Activated CD8-positive, alpha-beta T cell treated with anti-CD3 and anti-CD28 coated beads for 36 hours (primary cell): Measurements from ENCODE around the gene DNAH6. TPM values are rescaled to one million over a fixed set of nuclear protein-coding genes. Genes with fewer than 3 reads are reported as not detected.

ENCODE experiments used
- ATAC-seq: fragments of 200-7000 bp; cut with Tn5 transposase; one replicate; pipeline ENCODE4 v1.10.0; 2021; ENCODE audit warnings: mild to moderate bottlenecking, moderate library complexity
- CTCF ChIA-PET: fragments of 350-600 bp; sonication (Branson Sonifier 250); formaldehyde crosslinking; loops from one replicate; lab custom pipeline; 2021; ENCODE audit warnings: antibody characterized with exemption; lab: Charles Lee
- POLR2A ChIA-PET: fragments of 350-600 bp; sonication (Branson Sonifier 250); formaldehyde crosslinking; loops from one replicate; lab custom pipeline; 2021; ENCODE audit warnings: antibody characterized with exemption; lab: Charles Lee
- DNase-seq: peaks from one replicate; pipeline ENCODE4 v3.0.0-alpha.2; 2020
- H3K27ac Mint-ChIP-seq: one replicate; pipeline ENCODE4 v1.8.0; 2021; ENCODE audit warnings: mild to moderate bottlenecking, mixed read lengths
- H3K27me3 Mint-ChIP-seq: one replicate; pipeline ENCODE4 v1.8.0; 2021; ENCODE audit warnings: mixed read lengths
- H3K36me3 Mint-ChIP-seq: one replicate; pipeline ENCODE4 v1.8.0; 2021; ENCODE audit warnings: low read depth, mixed read lengths
- H3K4me1 Mint-ChIP-seq: one replicate; pipeline ENCODE4 v1.8.0; 2021; ENCODE audit warnings: low read depth, mixed read lengths
- H3K4me3 Mint-ChIP-seq: one replicate; pipeline ENCODE4 v1.8.0; 2021; ENCODE audit warnings: mild to moderate bottlenecking, moderate library complexity, mixed read lengths
- H3K9me3 Mint-ChIP-seq: one replicate; pipeline ENCODE4 v1.8.0; 2021; ENCODE audit warnings: mixed read lengths
- CTCF ChIP-seq: fragments of 200-600 bp; IDR thresholded peaks from one replicate; pipeline ENCODE4 v1.8.0; 2022; ENCODE audit warnings: antibody characterized with exemption, mild to moderate bottlenecking
- intact Hi-C: fragments of 100-400 bp; cut with micrococcal nuclease; formaldehyde crosslinking; loops from one replicate; pipeline ENCODE4 v1.10.0; 2022
- total RNA-seq, 2 experiments: library from RNA; stranded (reverse); gene quantifications; one replicate each; pipeline ENCODE4 v1.2.3, GENCODE V29; 2021

DNAH6 gene
- total RNA-seq, 2 experiments from 2014 or later, result 0.90 to 1.3 TPM

- ChIA-PET CTCF (no interaction called here), POLR2A (no interaction called here)
- no peak for DNase-seq
- no peak for ATAC-seq
- Mint-ChIP-seq H3K4me3 (no peak overlapping the region), H3K27me3 (no peaks in the 10 kb centered on the region), H3K4me1 (peaks cover 15% of the 10 kb centered on the region), H3K36me3 (peaks cover 5% of the 10 kb centered on the region), H3K27ac (no peak overlapping the region), H3K9me3 (peaks cover 13% of the 10 kb centered on the region)
- intact Hi-C loops, result no loop called here
- no peak for TF ChIP-seq CTCF
Measured at GRCh38 chr2:84799772-84800171, 283.5 kb downstream of the DNAH6 start.

GRCh38 chr2:84800194-84800805, 284.0 kb downstream of the DNAH6 start:
- intact Hi-C loops, result no loop called here
- Mint-ChIP-seq H3K27ac (no peak overlapping the region), H3K27me3 (no peaks in the 10 kb centered on the region), H3K36me3 (peaks cover 5% of the 10 kb centered on the region), H3K9me3 (peaks cover 13% of the 10 kb centered on the region), H3K4me3 (no peak overlapping the region), H3K4me1 (peaks cover 15% of the 10 kb centered on the region)
- ChIA-PET CTCF (no interaction called here), POLR2A (no interaction called here)
- no peak for ATAC-seq
- no peak for DNase-seq
- TF ChIP-seq CTCF, result no peak

GRCh38 chr2:84801811-84802210, 285.5 kb downstream of the DNAH6 start:
- intact Hi-C loops, result no loop called here
- Mint-ChIP-seq H3K9me3 (peaks cover 13% of the 10 kb centered on the region), H3K4me3 (no peak overlapping the region), H3K27me3 (no peaks in the 10 kb centered on the region), H3K36me3 (peaks cover 5% of the 10 kb centered on the region), H3K27ac (no peak overlapping the region), H3K4me1 (peaks cover 15% of the 10 kb centered on the region)
- TF ChIP-seq CTCF, result no peak
- CTCF ChIA-PET, result no interaction called here
- DNase-seq (no peak), ATAC-seq (no peak)
- POLR2A ChIA-PET, result no interaction called here

GRCh38 chr2:84805250-84805958, 289.1 kb downstream of the DNAH6 start:
- POLR2A ChIA-PET, result no interaction called here

More at GRCh38 chr2:84805250-84805958, 289.1 kb downstream of the DNAH6 start:
- no peak for ATAC-seq
- H3K4me1 Mint-ChIP-seq, result peaks cover 12% of the 10 kb centered on the region
- intact Hi-C loops, result no loop called here
- CTCF ChIA-PET, result interaction anchor here (0.8 kb wide), 1 partner anchor 120 kb away, joined by 3 read pairs; no protein-coding TSS in a partner anchor
- H3K9me3 Mint-ChIP-seq, result peaks cover 13% of the 10 kb centered on the region
- TF ChIP-seq CTCF, result no peak
- no peak overlapping the region for H3K27ac Mint-ChIP-seq
- H3K4me3 Mint-ChIP-seq, result no peak overlapping the region
- H3K36me3 Mint-ChIP-seq, result peaks cover 5% of the 10 kb centered on the region
- DNase-seq, result no peak
- H3K27me3 Mint-ChIP-seq, result no peaks in the 10 kb centered on the region
